ENCODE data around the gene GCK.

GCK gene

GRCh38 chr7:44230286-44230685 lies 41.0 kb upstream of the GCK start:
- no peak for TF ChIP-seq SIN3A (IDR thresholded peaks at IDR 0.05; ENCODE audit: borderline replicate concordance, insufficient read depth, low read length)
- TF ChIP-seq POLR2AphosphoS5 (IDR thresholded peaks at IDR 0.05; ENCODE audit: low read depth, low read length) = no peak
- TF ChIP-seq REST (IDR thresholded peaks at IDR 0.05; ENCODE audit: insufficient read depth in 1 of 2, low read depth in 2 of 2, low read length in 2 of 2) = no peak
- no peak for TF ChIP-seq TAF1 (IDR thresholded peaks at IDR 0.05; ENCODE audit: borderline replicate concordance, insufficient read depth, low read length)
- no peak for TF ChIP-seq FOXP2 (optimal IDR thresholded peaks at IDR 0.05; ENCODE audit: borderline replicate concordance, extremely low read depth, extremely low read length, insufficient read depth)

DNA sequence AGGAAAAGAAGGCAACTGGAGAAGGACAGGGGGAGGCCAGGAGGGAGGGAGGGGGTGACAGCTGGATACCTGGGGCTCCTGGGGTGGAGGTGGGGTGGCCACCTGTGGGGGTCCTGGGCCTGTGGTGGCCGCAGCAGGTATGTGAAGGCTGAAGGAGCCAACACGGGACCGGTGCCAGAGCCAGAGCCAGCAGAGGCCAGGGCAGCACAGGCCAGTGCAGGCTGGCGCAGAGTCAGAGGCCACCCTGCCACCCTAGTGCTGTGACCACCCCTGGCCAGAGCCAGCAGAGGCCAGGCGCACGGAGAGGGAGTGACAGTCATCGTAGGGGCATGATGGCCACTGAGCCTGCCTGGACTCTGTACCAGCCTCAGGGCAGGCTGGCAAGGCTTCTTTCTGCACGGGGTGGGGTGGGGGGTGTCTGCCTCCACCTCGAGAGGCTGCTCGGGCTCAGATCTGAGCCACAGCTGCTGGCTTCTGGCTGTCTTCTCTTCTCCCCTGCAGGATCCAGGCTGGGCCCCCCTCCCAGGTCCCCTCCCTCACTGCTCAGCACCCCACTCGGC lies 40.4 kb upstream of the GCK start:
- TF ChIP-seq POLR2AphosphoS5 (IDR thresholded peaks at IDR 0.05; ENCODE audit: low read depth, low read length) = no peak
- no peak for TF ChIP-seq SIN3A (IDR thresholded peaks at IDR 0.05; ENCODE audit: borderline replicate concordance, insufficient read depth, low read length)
- no peak for TF ChIP-seq TAF1 (IDR thresholded peaks at IDR 0.05; ENCODE audit: borderline replicate concordance, insufficient read depth, low read length)
- no peak for TF ChIP-seq FOXP2 (optimal IDR thresholded peaks at IDR 0.05; ENCODE audit: borderline replicate concordance, extremely low read depth, extremely low read length, insufficient read depth)
- TF ChIP-seq REST (IDR thresholded peaks at IDR 0.05; ENCODE audit: insufficient read depth in 1 of 2, low read depth in 2 of 2, low read length in 2 of 2) = no peak

- TF ChIP-seq SIN3A (IDR thresholded peaks at IDR 0.05; ENCODE audit: borderline replicate concordance, insufficient read depth, low read length) = no peak
- no peak for TF ChIP-seq TAF1 (IDR thresholded peaks at IDR 0.05; ENCODE audit: borderline replicate concordance, insufficient read depth, low read length)
- no peak for TF ChIP-seq POLR2AphosphoS5 (IDR thresholded peaks at IDR 0.05; ENCODE audit: low read depth, low read length)
- TF ChIP-seq REST (IDR thresholded peaks at IDR 0.05; ENCODE audit: insufficient read depth in 1 of 2, low read depth in 2 of 2, low read length in 2 of 2) = no peak
- TF ChIP-seq FOXP2 (optimal IDR thresholded peaks at IDR 0.05; ENCODE audit: borderline replicate concordance, extremely low read depth, extremely low read length, insufficient read depth) = no peak
Observed at GRCh38 chr7:44228571-44229350, 39.5 kb upstream of the GCK start.

DNA sequence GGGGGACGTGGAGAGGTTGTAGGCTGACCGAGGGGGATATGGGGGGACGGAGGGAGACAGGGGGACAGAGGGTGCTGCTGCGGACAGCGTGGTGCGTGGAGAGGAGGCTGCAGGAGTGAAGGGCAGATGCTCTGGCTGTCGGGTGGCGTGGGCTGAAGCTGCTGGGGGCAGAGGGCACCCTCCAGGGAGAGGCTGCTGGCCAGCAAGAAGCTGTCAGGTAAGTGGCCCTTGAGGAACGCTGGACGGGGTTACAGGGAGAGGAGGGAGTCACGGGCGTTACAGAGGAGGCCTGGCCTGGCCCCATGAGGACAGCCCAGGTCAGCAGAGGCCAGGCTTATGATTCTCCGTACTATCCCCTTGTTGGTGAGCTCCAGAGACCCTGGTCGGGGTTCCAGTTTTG lies 38.7 kb upstream of the GCK start:
- TF ChIP-seq TAF1 (IDR thresholded peaks at IDR 0.05; ENCODE audit: borderline replicate concordance, insufficient read depth, low read length) (no peak), REST (IDR thresholded peaks at IDR 0.05; ENCODE audit: insufficient read depth in 1 of 2, low read depth in 2 of 2, low read length in 2 of 2) (no peak), FOXP2 (optimal IDR thresholded peaks at IDR 0.05; ENCODE audit: borderline replicate concordance, extremely low read depth, extremely low read length, insufficient read depth) (no peak), SIN3A (IDR thresholded peaks at IDR 0.05; ENCODE audit: borderline replicate concordance, insufficient read depth, low read length) (no peak), POLR2AphosphoS5 (IDR thresholded peaks at IDR 0.05; ENCODE audit: low read depth, low read length) (no peak)
